ENCODE data around the gene NARS2. TPM values are rescaled to one million over a fixed set of nuclear protein-coding genes. Genes with fewer than 3 reads are reported as not detected.
"Not testable (repeated sequence)": the region's sequence is repeated elsewhere in the genome, so short reads cannot be mapped to it uniquely, and the experiment has no call there.

NARS2 gene
- total and polyA plus RNA-seq, 2 experiments from 2014 or later, result 10.9 to 13.0 TPM

- Histone ChIP-seq H4K20me1 (ENCODE audit: insufficient read depth) (no peaks in the 10 kb centered on the region), H3K4me2 (ENCODE audit: unreplicated experiment) (no peak overlapping the region), H3K27ac (no peak overlapping the region), H3K4me3 (no peak overlapping the region), H3F3A (ENCODE audit: insufficient read depth) (no peaks in the 10 kb centered on the region), H3K4me1 (ENCODE audit: insufficient read depth) (no peaks in the 10 kb centered on the region), H3K79me2 (ENCODE audit: insufficient read depth) (no peaks in the 10 kb centered on the region), H2AFZ (no peak overlapping the region), H3K9me2 (ENCODE audit: insufficient read depth) (no peaks in the 10 kb centered on the region), H3K27me3 (replicated peaks; ENCODE audit: insufficient read depth) (peaks cover 9% of the 10 kb centered on the region; the same call in 1 of the 2 replicates), H3K9me3 (ENCODE audit: low read depth) (no peaks in the 10 kb centered on the region), H3K36me3 (ENCODE audit: low read depth) (no peaks in the 10 kb centered on the region), H3K9ac (no peak overlapping the region)
- no peak for DNase-seq
- whole genome bisulfite sequencing, 2 experiments (ENCODE audit: low coverage in 1 of 2, low lambda C conversion rate in 2 of 2, missing lambda C conversion rate in 2 of 2), result 49 to 51% methylated on average over 7 of the region's 7 CpGs
- in situ Hi-C loops (cut with MboI), result no loop called here
- TF ChIP-seq EZH2phosphoT487 (IDR thresholded peaks at IDR 0.05; ENCODE audit: insufficient read depth, low read depth) (no peak), EZH2 (IDR thresholded peaks at IDR 0.05; ENCODE audit: insufficient read depth, poor library complexity, severe bottlenecking) (no peak)
Measured at GRCh38 chr11:78605296-78605695, 30.6 kb upstream of the NARS2 start.

GRCh38 chr11:78603792-78604191, 29.1 kb upstream of the NARS2 start:
- in situ Hi-C loops (cut with MboI), result no loop called here
- Histone ChIP-seq H3K4me1 (ENCODE audit: insufficient read depth) (no peaks in the 10 kb centered on the region), H3K9ac (no peak overlapping the region), H3K4me2 (ENCODE audit: unreplicated experiment) (no peak overlapping the region), H4K20me1 (ENCODE audit: insufficient read depth) (no peaks in the 10 kb centered on the region), H3K9me2 (ENCODE audit: insufficient read depth) (no peaks in the 10 kb centered on the region), H3K36me3 (ENCODE audit: low read depth) (no peaks in the 10 kb centered on the region), H3K9me3 (ENCODE audit: low read depth) (no peaks in the 10 kb centered on the region), H3F3A (ENCODE audit: insufficient read depth) (no peaks in the 10 kb centered on the region), H3K79me2 (ENCODE audit: insufficient read depth) (no peaks in the 10 kb centered on the region), H3K4me3 (no peak overlapping the region), H3K27me3 (replicated peaks; ENCODE audit: insufficient read depth) (peaks cover 9% of the 10 kb centered on the region; the same call in 1 of the 2 replicates), H3K27ac (no peak overlapping the region), H2AFZ (no peak overlapping the region)
- no peak for DNase-seq
- WGBS, 2 experiments (ENCODE audit: low coverage in 1 of 2, low lambda C conversion rate in 2 of 2, missing lambda C conversion rate in 2 of 2), result 69 to 93% methylated on average over 1 of the region's 1 CpG
- TF ChIP-seq EZH2phosphoT487 (IDR thresholded peaks at IDR 0.05; ENCODE audit: insufficient read depth, low read depth) (no peak), EZH2 (IDR thresholded peaks at IDR 0.05; ENCODE audit: insufficient read depth, poor library complexity, severe bottlenecking) (no peak)

- H3K79me2 ChIP-seq (ENCODE audit: insufficient read depth); H3F3A ChIP-seq (ENCODE audit: insufficient read depth); H3K27ac ChIP-seq; H3K4me2 ChIP-seq (ENCODE audit: unreplicated experiment); H3K36me3 ChIP-seq (ENCODE audit: low read depth); H3K9me2 ChIP-seq (ENCODE audit: insufficient read depth); H3K9ac ChIP-seq; H2AFZ ChIP-seq; in situ Hi-C loops (cut with MboI); H3K9me3 ChIP-seq (ENCODE audit: low read depth); DNase-seq; H4K20me1 ChIP-seq (ENCODE audit: insufficient read depth); H3K27me3 ChIP-seq (replicated peaks; ENCODE audit: insufficient read depth); H3K4me3 ChIP-seq; H3K4me1 ChIP-seq (ENCODE audit: insufficient read depth): not testable (repeated sequence)
- 57 to 59% methylated on average over 5 of the region's 5 CpGs for WGBS, 2 experiments (ENCODE audit: low coverage in 1 of 2, low lambda C conversion rate in 2 of 2, missing lambda C conversion rate in 2 of 2)
Measured at GRCh38 chr11:78602771-78603170, 28.1 kb upstream of the NARS2 start.

- H4K20me1 ChIP-seq (ENCODE audit: insufficient read depth); H3K27me3 ChIP-seq (replicated peaks; ENCODE audit: insufficient read depth); DNase-seq; H3K27ac ChIP-seq; H3K36me3 ChIP-seq (ENCODE audit: low read depth); H2AFZ ChIP-seq; H3F3A ChIP-seq (ENCODE audit: insufficient read depth); H3K79me2 ChIP-seq (ENCODE audit: insufficient read depth); in situ Hi-C loops (cut with MboI); H3K9me2 ChIP-seq (ENCODE audit: insufficient read depth); H3K4me2 ChIP-seq (ENCODE audit: unreplicated experiment); H3K4me1 ChIP-seq (ENCODE audit: insufficient read depth); H3K4me3 ChIP-seq; H3K9ac ChIP-seq; H3K9me3 ChIP-seq (ENCODE audit: low read depth): not testable (repeated sequence)
- 62 to 72% methylated on average over 5 of the region's 5 CpGs for WGBS, 2 experiments (ENCODE audit: low coverage in 1 of 2, low lambda C conversion rate in 2 of 2, missing lambda C conversion rate in 2 of 2)
Measured at GRCh38 chr11:78601066-78601465, 26.4 kb upstream of the NARS2 start.

GRCh38 chr11:78597579-78597978, 22.9 kb upstream of the NARS2 start:
- DNase-seq; H2AFZ ChIP-seq; H3K79me2 ChIP-seq (ENCODE audit: insufficient read depth); in situ Hi-C loops (cut with MboI); H3K9me3 ChIP-seq (ENCODE audit: low read depth); H3K4me3 ChIP-seq; H3K9ac ChIP-seq; H3K4me2 ChIP-seq (ENCODE audit: unreplicated experiment); H3K36me3 ChIP-seq (ENCODE audit: low read depth); H3K27ac ChIP-seq; H3F3A ChIP-seq (ENCODE audit: insufficient read depth); H3K4me1 ChIP-seq (ENCODE audit: insufficient read depth); H4K20me1 ChIP-seq (ENCODE audit: insufficient read depth); H3K27me3 ChIP-seq (replicated peaks; ENCODE audit: insufficient read depth); H3K9me2 ChIP-seq (ENCODE audit: insufficient read depth): not testable (repeated sequence)
- 67 to 71% methylated on average over 1 to 2 of the region's 2 CpGs for WGBS, 2 experiments (ENCODE audit: low coverage in 1 of 2, low lambda C conversion rate in 2 of 2, missing lambda C conversion rate in 2 of 2)
